NB4 (cell line): ENCODE data around the gene KCNQ2.

Source experiments
- DNase-seq: peaks from one replicate; pipeline ENCODE4 v3.0.0; 2010; ENCODE audit warnings: low read depth
- H3K4me3 ChIP-seq: one replicate; pipeline ENCODE4 v1.5.1; 2011; ENCODE audit warnings: mild to moderate bottlenecking, low read depth, low read length, moderate library complexity
- CTCF ChIP-seq: IDR thresholded peaks from one replicate; pipeline ENCODE4 v1.5.1; 2012; ENCODE audit warnings: low read depth, low read length
- MAX ChIP-seq: IDR thresholded peaks from 2 replicates; pipeline ENCODE4 v1.6.1; 2011; ENCODE audit warnings: low read depth, low read length
- MYC ChIP-seq: IDR thresholded peaks from 2 replicates; pipeline ENCODE4 v1.6.1; 2011; ENCODE audit warnings: low read depth, low read length
- POLR2A ChIP-seq: IDR thresholded peaks from 2 replicates; pipeline ENCODE4 v1.6.1; 2011; ENCODE audit warnings: mild to moderate bottlenecking; ENCODE audit not compliant: insufficient read length; ENCODE audit errors: extremely low read depth

KCNQ2 gene

DNA sequence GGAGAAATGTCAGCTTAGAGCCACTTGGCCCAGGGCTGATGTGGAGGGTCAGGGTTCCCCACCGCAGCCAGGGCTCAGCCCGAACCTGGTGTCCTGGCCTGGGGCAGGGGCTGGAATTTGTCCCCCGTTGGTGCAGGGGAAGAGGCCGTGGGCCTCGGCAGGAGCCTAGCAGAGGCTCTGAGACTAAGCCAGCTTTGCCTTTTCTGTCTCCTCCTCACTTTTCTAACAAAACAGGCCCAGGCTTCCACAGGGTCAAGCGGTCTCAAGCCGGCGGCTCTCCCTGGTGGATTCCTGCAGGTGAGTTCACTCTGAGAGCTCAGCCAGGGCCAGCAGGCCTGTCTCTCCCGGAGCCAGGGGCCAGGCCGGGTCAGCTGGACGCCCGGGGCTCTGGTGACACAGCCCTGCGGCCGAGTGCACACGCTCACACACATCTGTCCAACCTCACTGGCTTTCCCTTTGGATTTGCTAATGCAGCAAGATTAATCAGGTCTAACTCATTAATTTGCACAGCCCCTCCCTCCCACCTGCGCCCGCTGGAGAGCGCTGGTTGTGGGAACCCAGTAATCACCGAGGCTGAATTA, 108.4 kb downstream of the KCNQ2 start:
- H3K4me3 ChIP-seq = no peak overlapping the region
- TF ChIP-seq MYC (no peak), POLR2A (no peak), MAX (no peak), CTCF (no peak)
- no peak for DNase-seq

GRCh38 chr20:63363013-63363957, 109.2 kb downstream of the KCNQ2 start:
- TF ChIP-seq POLR2A (no peak), MAX (no peak), CTCF (no peak), MYC (no peak)
- H3K4me3 ChIP-seq = no peak overlapping the region
- no peak for DNase-seq

DNA sequence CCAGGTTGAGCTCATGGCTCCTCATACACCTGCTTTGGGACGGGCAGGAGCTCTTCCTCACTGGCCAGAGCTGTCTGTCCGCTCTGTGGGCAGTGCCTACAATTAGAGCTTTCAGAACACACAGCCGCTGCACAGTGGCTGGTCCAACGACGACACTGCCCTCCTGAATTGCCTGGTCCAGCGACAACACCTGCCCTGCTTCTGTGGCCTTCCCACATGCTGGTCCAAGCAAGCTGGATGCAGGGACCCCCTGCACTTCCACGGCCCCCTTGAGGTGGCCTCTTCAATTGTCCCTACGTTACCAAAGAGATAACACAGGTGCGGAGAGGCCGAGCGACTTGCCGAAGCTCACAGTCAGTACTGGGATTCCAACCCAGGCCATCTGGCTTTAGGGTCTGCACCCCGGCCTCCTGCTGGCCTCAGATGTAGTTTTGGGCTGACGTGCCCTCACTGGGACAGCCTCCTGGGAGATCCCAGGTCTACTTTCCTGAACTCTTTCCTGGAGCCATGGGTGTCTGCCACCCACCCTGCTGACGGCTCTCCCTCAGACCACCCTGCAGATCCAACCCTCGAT, 109.9 kb downstream of the KCNQ2 start:
- H3K4me3 ChIP-seq = no peak overlapping the region
- no peak for DNase-seq
- TF ChIP-seq MYC (no peak), POLR2A (no peak), MAX (no peak), CTCF (no peak)

DNA sequence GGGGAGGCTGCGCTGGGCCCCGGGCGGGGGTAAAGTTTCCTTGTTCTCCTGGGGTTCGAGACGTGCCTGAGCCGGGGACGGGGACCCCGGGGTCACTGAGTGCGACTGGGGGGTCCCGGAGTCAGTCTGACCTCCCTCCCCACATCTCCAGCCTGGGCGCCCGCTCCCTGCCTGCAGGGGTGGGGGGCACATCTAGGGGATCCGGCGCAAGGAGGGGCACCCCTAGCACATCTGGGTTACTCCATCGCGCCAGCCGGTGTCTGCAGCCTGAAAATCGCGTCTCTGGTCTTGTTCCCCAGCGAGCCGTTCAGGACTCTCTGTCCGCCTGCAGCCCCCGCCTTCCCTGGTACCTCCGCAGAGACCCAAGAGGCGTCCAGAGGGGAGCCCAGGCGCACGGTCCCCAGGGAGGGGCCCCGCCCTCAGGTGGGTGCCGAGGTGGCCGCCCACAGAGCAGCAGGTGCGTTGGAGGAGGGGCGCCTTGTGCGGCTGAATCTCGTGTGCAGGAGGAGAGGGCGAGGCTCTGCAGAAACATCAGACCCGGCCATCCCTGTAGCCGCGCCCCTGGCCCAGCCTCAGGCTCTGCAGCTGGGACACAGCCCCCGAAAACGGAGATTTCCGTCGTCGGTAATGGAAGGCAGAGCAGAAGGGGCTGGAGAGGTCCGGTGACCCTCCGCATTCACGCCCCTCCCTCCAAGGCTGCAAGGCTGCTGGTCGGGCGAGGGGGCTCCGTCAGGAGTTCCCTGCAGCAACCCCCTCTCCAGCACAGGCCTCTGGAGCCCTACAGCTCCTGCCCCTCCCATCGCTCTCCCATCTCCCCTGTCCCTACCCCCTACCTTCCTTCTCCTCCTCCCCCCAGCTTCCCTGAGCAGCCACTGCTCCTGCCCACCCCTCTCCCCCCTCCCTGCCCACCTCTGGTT, 110.7 kb downstream of the KCNQ2 start:
- no peak for DNase-seq
- H3K4me3 ChIP-seq = no peak overlapping the region

More for the DNA sequence above, 110.7 kb downstream of the KCNQ2 start:
- TF ChIP-seq MAX (no peak), CTCF (no peak), MYC (no peak), POLR2A (no peak)
